ENCODE results near the gene UBE2E1.
"Not testable (repeated sequence)": the region's sequence is repeated elsewhere in the genome, so short reads cannot be mapped to it uniquely, and the experiment has no call there.

The UBE2E1 gene

DNA sequence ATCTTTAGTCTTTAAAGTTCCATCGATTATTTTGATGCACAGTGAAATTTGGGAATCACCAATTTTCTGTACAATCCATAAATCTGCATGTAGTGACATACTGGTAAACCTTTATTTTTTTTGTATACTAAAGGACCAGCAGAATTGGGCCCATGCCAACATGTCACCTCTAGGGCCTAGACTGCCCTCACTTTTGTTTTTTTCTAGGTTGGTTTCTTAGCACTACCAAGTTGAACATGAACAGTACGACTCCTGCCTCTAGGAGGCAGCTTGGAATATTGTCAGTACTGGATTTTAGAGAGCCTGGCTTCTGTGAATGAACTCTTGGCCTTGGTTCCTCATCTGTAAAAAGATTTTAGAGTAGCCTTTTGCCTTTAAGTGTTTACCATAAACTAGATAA lies 78.7 kb downstream of the UBE2E1 start:
- no peak for DNase-seq

DNA sequence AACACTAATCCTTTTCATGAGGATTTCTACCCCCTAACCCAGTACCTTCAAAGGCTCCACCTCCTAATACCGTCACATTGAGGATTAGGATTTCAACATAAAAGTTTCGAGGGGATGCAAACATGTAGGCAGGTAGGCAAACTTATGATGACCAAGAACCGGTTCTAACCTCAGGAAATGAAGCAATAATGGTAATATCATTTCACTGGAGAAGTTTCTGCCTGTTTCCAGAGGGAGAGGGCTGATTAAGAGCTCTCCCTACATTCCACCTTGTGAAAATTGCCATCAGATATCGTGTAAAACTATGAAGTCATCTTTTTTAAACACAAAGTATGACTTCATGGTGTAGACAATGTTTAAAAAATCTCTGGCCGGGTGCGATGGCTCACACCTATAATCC lies 79.5 kb downstream of the UBE2E1 start:
- no peak for DNase-seq

DNA sequence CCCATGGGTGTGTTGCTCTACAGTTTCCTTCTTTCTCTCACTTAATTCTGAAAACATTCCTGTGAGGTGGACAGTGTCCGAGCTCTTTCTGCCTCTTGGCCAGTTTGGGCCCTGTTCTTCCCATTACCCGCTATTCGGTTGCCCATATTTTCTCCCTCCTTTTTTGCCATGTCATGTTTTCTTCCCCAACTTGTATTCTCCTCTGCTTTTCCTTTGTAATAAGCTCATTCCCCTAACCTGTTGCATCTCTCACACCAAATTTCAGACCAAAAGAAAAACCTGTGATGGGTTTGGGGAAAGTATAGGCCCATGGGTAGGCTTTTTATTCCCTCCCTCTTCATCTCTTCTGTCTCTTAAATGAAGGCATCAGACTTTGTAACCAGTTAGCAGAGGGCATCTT lies 80.6 kb downstream of the UBE2E1 start:
- DNase-seq, result no peak

DNA sequence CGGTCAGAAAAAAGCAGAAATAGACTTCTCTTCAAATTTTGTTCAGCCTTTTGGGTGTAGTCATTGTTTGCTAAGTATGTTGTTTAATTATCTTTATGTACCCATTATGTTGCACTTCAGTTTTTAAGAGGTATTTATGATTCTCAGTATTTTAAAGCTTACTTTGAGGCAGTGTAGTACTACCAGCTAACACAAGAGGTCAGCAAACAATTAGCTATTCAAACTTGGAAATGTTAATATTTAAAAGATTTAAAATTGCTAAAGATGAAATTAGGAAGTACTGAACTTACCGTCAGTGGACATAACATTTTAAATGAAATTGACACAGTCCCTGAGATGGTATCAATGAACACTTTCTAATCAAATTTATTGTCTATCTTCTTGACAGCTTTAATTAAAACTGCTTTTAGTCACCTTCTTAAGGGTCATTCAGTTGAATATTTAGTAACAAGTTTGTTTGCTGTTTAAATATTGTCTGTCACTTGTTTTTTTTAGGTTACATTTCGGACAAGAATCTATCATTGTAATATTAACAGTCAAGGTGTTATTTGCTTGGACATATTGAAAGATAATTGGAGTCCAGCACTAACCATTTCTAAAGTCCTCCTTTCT lies 83.0 kb downstream of the UBE2E1 start:
- DNase-seq, result no peak

DNA sequence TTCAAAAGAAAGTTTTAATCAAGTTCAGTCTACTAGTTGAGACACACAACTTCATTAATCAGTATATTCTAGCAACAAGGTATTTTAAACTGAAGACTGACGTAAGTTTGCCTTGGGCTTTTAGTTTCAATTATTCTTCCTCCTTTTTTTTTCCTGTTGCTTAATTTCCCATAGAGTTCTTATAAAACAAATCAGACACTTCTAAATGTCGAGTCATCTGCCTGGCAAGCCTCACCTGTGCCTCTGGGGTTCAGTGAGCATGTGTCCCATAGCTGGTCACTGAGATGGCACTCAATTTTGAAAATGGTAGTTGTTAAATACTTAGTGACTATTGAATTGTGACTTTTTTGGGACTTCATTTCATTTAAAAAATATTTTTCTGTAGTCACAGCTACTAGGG lies 83.6 kb downstream of the UBE2E1 start:
- no peak for DNase-seq

DNA sequence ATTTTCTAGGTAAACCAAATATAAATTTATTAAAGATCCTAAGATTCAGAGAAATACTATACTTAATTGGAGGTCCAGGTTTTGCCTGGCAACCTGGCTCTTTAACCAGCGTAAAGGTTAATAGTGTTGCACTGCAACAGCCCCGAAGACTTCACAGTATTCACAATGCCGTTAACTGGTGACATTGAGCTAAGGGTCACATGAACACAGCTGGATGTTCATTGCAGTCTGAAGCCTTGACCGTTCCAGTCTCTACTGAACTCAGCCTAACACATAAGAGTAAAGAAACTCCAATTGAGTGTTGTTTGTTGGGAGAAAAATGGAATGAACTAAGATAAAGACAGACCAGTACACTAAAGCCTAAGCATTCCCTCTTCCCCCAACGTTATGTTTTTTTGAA lies 84.2 kb downstream of the UBE2E1 start:
- no peak for DNase-seq

DNA sequence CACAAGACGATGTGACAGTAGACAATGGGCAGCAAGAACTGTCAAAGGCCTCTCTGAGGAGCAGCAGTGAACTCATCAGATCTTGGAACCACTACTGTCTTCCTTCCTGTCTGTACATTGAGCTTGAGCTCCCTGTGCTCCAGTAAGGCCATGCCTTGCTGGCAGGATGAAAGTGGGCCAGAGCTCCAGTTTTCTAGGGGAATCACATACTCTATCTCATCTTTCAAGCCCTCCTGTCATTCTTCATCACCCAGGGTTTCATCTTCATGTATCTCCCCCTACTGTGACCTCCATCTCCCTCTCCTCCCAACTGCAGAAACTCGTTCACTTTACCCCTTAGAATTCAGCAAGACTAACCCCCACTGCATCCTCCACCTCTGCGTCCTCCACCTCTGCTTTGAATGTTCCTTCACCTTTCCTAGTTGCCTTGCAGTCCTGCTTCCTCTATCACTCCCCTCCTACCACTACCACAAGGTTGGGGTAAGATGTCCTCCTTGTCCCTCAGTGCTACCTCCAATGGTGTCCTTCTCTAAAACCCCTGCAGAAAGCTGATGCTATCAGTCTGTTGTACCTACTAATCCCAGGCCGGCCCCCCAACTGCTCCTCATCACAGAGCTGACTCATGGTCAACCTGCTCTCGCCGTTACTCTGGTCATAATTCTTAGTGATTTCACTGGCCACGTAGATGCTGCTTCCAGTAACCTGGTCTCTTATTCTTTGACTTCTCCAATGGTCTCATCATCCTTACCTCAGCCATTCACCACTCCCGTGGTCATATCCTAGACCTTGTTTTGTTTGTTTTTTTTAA lies 88.7 kb downstream of the UBE2E1 start:
- DNase-seq, result no peak

DNA sequence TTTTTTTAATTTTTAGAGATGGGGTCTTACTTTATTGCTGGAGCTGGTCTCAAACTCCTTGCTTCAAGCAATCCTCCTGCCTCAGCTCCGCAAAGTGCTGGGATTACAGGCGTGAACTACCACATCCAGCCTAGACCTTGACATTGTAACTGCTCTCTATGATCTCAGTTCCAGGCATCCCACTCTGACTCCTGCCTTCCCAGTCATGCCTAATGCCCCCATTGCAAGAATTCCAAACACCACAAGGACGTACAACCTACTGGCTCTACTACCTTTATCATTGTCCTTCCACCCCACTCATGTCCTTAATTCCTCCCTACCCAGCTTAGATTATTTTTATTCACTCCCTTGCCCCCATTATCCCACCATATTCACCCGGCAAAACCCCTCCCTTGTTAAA lies 89.4 kb downstream of the UBE2E1 start:
- DNase-seq, result no peak

DNA sequence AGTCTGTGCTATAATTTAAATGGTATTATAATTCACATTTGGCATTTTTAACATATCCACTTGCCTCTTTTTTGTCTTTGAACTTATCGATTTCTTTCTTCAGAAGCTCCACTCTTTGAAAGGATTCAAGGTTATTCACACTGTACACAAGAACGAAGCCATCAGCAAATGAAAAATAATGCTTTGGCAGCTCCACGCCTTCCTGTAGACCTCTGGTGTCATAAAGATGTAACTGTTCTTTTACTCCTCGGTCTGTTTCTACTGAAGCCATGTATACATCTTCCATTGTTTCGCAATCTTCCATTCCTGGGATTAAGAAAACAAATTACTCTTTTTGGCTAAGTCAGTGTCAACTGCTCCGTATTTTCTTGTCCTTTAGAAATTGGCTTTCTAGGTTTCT lies 95.0 kb downstream of the UBE2E1 start:
- no peak for DNase-seq

DNA sequence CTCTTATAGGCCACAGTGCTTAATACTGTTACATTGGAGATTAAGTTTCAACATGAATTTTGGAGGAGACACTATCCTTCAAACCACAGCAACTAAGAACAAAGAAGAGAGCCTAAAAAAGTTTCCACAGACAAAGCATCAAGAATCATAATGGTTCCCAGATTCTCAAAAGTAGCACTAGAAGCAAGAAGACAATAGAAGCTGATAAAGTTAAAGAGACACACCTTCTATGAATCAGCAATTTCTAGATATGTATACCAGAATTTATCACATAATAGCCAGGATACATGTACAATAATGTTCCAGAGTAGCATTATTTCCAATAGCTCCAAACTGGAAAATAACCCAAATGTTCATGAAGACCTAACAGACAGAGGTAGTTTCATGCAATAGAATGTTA lies 98.8 kb downstream of the UBE2E1 start:
- no peak for DNase-seq

DNA sequence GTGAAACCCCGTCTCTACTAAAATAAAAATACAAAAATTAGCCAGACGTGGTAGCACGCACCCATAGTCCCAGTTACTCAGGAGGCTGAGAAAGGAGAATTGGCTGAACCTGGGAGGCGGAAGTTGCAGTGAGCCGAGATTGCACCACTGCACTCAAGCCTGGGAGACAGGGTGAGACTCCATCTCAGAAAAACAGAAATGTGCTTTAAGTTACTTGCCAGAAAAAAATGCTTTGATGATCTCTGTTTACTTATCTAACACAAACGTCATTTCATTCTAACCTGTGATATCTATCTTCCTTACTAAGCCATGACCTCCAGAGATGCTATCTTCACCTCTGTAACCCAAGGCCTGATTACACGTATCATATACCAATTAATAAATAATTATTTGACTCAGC lies 103.6 kb downstream of the UBE2E1 start:
- no peak for DNase-seq

DNA sequence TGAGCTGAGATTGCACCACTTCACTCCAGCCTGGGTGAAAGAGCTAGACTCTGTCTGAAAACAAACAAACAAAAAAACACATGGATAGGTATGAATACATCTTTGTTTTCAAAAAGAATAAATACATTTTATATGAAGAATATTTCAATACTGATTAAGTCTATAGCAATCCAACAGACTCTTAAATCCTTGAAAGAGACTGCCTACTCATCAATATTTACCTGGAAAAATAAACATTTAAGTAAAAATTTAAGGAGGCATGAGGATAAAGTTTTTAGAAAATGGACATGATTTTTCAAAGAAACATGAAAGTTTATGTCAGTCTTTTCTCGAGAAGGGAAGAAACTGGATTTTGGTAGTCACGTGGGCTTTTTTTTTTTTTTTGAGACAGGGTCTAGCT lies 105.6 kb downstream of the UBE2E1 start:
- no peak for DNase-seq

DNA sequence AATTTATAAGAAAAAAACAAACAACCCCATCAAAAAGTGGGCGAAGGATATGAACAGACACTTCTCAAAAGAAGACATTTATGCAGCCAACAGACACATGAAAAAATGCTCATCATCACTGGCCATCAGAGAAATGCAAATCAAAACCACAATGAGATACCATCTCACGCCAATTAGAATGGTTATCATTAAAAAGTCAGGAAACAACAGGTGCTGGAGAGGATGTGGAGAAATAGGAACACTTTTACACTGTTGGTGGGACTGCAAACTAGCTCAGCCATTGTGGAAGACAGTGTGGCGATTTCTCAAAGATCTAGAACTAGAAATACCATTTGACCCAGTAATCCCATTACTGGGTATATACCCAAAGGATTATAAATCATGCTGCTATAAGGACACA lies 106.6 kb downstream of the UBE2E1 start:
- DNase-seq, result not testable (repeated sequence)

DNA sequence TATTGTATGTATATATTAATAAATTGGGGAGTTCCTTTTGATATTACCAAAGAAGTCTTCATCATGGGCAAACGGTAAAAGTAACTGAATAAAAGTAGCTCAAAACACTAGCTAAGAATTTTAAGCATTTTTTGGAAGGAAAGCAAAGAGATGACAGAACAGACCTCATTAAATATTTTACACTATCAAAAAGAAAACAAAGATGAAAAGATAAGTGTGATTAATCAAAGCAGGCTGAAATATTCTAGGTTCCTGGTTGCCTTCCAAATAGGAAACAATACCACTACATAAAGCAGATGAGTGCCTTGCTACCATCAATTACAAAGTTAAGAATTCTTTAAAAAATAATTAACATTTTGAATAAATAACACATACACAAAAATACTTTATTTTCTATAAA lies 107.4 kb downstream of the UBE2E1 start:
- DNase-seq, result no peak

DNA sequence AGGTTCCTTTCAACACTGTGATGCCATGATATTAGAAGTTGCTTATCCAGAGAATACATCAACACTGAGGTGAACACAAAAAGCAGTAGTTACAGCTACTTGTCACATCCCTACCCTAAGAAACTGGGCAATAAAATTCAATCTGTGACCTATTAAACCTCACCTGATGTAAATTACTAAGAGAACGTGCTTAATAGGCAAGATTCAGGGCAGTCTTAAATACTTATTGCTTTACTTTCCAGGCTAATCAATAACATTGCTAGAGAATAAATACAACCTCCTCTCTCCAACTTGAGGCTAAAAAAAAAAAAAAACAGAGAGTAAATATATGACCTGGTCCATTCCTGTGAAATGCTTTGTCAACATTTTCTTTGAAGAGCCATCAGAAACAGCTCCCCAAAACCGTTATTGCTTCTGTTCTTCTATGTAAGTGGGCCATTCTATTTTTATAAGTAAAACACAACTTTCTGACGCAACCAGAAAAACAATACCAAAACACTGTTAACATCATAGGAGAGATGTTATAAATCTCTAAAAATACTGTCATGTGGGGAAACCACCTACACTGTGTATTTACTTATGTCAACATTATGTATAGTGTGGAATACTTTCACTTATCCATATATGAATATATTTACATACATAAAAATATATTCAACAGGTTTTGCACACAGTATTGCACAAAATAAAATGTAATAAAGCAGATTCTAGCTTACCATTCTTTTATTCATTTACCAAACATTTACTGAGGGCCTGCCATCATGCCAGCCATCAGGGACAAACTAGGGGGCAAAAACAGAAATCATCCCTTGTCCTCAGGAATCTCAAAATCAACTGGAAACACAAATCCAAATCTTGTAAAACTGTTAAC lies 108.4 kb downstream of the UBE2E1 start:
- DNase-seq, result no peak

DNA sequence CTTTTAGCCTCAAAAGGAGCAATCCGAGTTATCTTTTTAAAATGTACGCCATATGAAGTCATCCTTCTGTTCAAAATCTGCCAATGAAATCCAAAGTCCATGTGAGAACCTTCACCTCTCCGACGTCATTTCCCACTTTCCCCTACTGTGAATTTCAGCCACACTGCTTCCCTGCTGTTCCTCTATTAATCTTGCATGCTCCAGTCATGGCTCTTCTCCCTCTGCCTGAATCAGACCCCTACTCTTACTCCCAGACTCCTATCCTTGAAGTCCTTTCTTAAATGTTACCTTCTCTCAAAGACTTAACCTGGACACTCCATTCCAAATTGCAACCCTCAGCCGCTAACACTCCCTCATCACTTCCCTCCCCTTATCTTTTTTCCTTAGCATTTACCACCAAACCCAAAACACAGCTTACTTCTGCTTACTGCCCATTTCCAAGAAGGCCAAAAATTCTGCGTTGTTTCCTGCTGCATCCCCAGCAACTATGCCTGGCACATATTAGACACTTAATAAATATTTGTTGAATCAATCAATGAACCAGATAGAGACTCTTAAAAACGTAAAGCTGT lies 109.9 kb downstream of the UBE2E1 start:
- DNase-seq, result no peak

DNA sequence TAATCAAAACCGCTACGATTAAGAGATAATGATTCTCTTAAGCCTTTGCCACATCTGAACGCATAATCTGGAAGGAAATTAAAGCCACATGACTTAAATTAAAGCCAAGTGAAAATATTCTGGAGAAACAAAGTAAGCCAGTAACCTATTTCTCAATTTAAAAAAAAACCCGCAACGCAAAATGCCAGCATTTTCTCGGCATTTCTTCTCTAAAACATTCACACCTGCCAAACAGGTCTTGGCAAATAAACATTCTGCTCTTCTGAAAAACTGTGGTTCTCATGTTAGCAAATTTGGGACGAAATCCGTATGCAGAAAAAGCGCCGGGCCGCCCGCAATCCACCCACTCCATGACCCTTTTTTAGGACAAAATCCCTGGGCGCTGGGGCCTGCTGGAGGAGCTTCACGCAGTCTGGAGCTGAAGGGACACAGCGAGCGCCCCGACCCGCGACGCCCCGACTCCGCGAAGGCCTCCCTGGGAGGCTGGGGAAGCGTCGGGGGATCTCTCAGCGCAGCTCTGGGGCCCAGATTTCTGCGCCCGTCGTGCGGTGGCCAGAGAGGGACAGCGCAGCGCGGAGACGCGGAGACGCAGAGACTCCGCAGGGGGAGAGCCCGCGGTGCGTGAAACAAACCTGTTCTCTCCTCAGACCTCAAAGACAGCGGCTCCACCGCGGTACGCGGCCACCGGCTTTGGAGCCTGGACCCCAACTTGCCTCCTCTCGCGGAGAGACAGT lies 110.6 kb downstream of the UBE2E1 start:
- DNase-seq, result no peak

DNA sequence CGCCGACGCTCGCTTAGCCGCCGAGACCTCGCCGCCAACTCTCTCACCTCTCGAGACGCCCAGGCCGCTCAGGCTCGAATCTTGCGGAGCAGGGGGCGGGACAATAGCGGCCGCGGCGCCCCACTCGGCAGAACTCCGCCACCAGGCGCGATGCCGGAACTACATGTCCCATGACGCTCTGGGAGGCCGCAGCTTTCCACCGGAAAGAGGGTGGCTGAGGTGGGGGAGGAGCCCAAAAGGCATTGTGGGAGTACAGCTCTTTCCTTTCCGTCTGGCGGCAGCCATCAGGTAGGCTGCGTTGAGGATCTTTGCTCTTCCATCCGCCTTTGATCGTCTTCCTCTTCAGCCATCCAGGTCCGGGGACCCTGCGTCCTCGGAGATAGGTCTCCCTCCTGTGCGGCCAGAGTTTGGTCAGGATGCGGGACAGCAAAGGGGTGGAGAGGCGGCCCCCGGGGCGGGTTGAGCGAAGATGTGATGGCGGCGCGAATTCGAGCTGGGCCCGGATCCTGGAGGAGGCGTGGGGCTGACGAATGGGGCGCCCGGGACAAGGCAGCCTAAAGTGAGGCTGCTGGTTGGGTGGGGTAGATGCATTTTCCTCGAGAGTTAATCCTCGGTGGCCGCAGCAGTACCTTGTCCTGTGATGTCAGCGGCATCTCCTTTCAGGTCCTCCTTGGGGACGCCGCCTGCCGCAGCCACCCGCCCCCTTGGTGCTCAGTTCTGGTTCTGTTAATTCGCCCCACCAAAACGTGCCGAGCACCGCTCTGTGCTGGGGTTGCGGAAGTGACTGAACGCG lies 111.3 kb downstream of the UBE2E1 start, which contains the start of the genes NKIRAS1 and RPL15:
Gene NKIRAS1, minus strand, starts transcription at position 105 of the 793 bp plus-strand sequence. CDS start 6,086 bp downstream, outside the sequence.
Gene RPL15, plus strand, starts transcription at position 247 of the 793 bp plus-strand sequence. CDS start 728 bp downstream, outside the sequence.
- DNase-seq, result peak; percentile 65

DNA sequence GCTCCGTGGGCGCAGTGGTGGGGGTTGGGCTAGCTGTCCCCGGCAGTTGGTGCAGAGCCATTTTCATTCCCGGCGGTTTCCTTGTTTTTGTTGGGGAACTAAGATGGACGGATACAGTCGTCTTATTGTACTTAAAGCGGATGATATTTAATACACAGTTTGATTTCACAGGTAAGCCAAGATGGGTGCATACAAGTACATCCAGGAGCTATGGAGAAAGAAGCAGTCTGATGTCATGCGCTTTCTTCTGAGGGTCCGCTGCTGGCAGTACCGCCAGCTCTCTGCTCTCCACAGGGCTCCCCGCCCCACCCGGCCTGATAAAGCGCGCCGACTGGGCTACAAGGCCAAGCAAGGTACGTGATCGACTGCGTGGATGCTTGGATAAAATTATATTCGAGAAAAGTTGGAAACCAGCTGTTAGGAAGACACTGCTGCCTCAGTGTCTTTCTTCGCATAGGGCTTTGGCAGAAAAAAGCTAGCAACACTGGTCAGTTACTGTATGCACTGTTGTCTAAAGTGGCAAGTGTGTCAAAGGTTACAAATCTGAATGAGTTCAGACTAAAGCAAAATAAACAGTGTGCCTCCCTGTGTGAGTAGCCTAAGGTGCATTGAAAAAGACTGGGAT lies 112.0 kb downstream of the UBE2E1 start:
- DNase-seq, result not testable (repeated sequence)

DNA sequence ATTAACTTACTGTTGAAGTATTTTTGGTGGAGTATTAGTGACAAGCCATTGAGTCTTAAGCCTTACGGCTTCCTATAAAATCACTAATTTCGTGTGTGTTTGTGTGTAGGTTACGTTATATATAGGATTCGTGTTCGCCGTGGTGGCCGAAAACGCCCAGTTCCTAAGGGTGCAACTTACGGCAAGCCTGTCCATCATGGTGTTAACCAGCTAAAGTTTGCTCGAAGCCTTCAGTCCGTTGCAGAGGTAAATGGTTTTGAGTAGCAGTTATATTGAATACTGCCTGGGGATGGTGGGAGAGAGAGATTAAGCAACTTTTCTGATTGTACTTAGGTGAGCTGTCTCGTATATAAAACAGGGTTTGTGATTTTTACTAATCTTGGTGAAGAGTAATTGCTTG lies 112.6 kb downstream of the UBE2E1 start:
- not testable (repeated sequence) for DNase-seq

DNA sequence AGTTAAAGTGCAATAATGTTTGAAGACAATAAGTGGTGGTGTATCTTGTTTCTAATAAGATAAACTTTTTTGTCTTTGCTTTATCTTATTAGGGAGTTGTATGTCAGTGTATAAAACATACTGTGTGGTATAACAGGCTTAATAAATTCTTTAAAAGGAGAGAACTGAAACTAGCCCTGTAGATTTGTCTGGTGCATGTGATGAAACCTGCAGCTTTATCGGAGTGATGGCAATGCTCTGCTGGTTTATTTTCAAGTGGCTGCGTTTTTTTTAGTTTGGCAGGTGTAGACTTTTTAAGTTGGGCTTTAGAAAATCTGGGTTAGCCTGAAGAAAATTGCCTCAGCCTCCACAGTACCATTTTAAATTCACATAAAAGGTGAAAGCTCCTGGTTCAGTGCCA lies 113.9 kb downstream of the UBE2E1 start:
- no peak for DNase-seq
